Amygdala (tissue), 56 donors: ENCODE measurements around the gene CCNB3.
"Not testable (repeated sequence)": the region's sequence is repeated elsewhere in the genome, so short reads cannot be mapped to it uniquely, and the experiment has no call there.

Experiments
- DNase-seq, 56 donors: peaks; one replicate each; lab custom pipeline; 2025; lab: John Stamatoyannopoulos, UW

CCNB3 gene

GRCh38 chrX:50204364-50204899 is at the start of gene CCNB3:
Gene CCNB3 (plus strand): TSS chrX:50204765. CDS start chrX:50285164, 80,399 bp downstream.
- peak in 53 of 56 donors; percentile 2 to 75 (median 36) for DNase-seq

- DNase-seq, result no peak
Measured at GRCh38 chrX:50157545-50158135, 46.9 kb upstream of the CCNB3 start.

GRCh38 chrX:50158593-50158992 is 46.0 kb upstream of the CCNB3 start:
- no peak for DNase-seq

GRCh38 chrX:50161127-50161526 is 43.4 kb upstream of the CCNB3 start:
- DNase-seq, result no peak

GRCh38 chrX:50165727-50166126 is 38.8 kb upstream of the CCNB3 start:
- DNase-seq, result no peak

GRCh38 chrX:50167366-50167765 is 37.2 kb upstream of the CCNB3 start:
- DNase-seq, result no peak

- no peak for DNase-seq
Measured at GRCh38 chrX:50168241-50168687, 36.3 kb upstream of the CCNB3 start.

- no peak for DNase-seq
Measured at GRCh38 chrX:50169717-50170116, 34.8 kb upstream of the CCNB3 start.

- peak in 1 of 56 donors; percentile 2 for DNase-seq
Measured at GRCh38 chrX:50180073-50180940, 24.3 kb upstream of the CCNB3 start.

GRCh38 chrX:50183891-50184290 is 20.7 kb upstream of the CCNB3 start:
- DNase-seq, result no peak

- DNase-seq, result no peak
Measured at GRCh38 chrX:50188859-50189600, 15.5 kb upstream of the CCNB3 start.

GRCh38 chrX:50198348-50198747 is 6.2 kb upstream of the CCNB3 start:
- DNase-seq, result no peak

- DNase-seq, result no peak
Measured at GRCh38 chrX:50200907-50201306, 3.7 kb upstream of the CCNB3 start, which contains the start of gene AKAP4. Gene AKAP4 (minus strand): TSS chrX:50201007. CDS start chrX:50200889, 118 bp downstream.

GRCh38 chrX:50202539-50202938 is 2.0 kb upstream of the CCNB3 start:
- no peak for DNase-seq

GRCh38 chrX:50206753-50207152 is 2.2 kb downstream of the CCNB3 start:
- DNase-seq, result no peak

GRCh38 chrX:50211510-50211909 is 6.9 kb downstream of the CCNB3 start:
- DNase-seq, result no peak

- DNase-seq, result peak in 3 of 56 donors; percentile 0 to 23 (median 0)
Measured at GRCh38 chrX:50281253-50281652, 76.7 kb downstream of the CCNB3 start.

- DNase-seq, result no peak
Measured at GRCh38 chrX:50327235-50327634, 122.7 kb downstream of the CCNB3 start.

GRCh38 chrX:50332668-50333067 is 128.1 kb downstream of the CCNB3 start:
- DNase-seq, result not testable (repeated sequence)

GRCh38 chrX:50333308-50333707 is 128.7 kb downstream of the CCNB3 start:
- DNase-seq, result no peak

- no peak for DNase-seq
Measured at GRCh38 chrX:50343917-50344316, 139.4 kb downstream of the CCNB3 start.
